Iris pigment epithelial cell (primary cell): ENCODE measurements around the gene RAP1GAP2.

Experiments used
- DNase-seq: peaks from one replicate; pipeline ENCODE4 v3.0.0-alpha.2; 2011; ENCODE audit warnings: low read depth

Gene RAP1GAP2

DNA sequence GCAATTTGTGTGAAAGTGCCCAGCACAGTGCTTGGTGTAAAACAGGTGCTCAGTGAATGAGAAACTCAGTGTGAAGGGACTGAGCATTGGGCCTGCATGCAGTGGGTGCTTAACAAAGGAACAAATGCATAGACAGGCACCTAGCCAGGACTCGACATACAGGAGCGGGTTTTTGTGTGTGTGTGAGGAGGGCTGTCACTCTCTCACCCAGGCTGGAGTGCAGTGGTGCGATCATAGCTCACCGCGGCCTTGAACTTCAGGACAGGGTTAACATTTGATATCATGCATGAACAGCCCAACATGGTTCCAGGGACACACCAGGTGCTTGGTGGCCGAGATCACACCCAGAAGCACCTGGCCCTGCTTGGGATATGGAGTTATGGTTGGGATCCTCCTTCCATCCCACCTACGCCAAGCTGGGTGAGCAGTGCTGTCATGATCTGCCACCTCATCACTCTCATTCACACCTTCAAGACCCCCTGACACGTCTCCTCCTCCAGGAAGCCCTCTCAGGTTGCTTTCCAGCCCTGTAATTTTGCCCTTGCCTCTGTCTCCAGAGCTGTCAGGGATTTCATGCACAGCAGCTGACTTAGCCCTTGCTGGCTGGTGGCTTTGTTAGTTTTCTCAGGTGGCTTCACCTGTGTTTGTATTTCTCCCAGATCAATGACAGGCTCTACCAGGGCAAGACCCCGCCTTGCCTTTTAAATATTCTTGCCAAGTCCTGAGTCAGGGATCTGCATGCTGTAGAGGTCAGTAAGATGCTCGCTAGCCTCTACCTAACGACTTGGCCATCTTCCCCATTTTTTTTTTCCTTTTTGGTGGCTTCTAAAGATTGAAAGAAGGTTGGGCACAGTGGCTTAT is 200.8 kb downstream of the RAP1GAP2 start:
- DNase-seq, result no peak

DNA sequence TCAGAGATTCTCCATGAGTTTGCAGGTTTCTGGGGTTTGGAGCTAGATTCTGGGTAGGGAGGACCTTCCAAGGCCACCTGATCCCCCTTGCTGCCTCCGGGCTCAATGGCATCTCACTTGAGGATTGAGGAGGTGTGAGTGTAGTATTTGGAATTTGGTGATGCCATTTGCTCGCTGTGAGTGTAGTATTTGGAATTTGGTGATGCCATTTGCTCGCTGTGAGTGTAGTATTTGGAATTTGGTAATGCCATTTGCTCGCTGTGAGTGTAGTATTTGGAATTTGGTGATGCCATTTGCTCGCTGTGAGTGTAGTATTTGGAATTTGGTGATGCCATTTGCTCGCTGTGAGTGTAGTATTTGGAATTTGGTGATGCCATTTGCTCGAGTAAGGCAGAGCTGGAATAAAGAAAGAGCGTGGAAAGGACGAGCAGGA is 202.2 kb downstream of the RAP1GAP2 start:
- peak; percentile 27 for DNase-seq

- DNase-seq, result no peak
Measured at GRCh38 chr17:3002538-3003295, 206.5 kb downstream of the RAP1GAP2 start.

GRCh38 chr17:3003296-3004149 is 207.3 kb downstream of the RAP1GAP2 start:
- no peak for DNase-seq

DNA sequence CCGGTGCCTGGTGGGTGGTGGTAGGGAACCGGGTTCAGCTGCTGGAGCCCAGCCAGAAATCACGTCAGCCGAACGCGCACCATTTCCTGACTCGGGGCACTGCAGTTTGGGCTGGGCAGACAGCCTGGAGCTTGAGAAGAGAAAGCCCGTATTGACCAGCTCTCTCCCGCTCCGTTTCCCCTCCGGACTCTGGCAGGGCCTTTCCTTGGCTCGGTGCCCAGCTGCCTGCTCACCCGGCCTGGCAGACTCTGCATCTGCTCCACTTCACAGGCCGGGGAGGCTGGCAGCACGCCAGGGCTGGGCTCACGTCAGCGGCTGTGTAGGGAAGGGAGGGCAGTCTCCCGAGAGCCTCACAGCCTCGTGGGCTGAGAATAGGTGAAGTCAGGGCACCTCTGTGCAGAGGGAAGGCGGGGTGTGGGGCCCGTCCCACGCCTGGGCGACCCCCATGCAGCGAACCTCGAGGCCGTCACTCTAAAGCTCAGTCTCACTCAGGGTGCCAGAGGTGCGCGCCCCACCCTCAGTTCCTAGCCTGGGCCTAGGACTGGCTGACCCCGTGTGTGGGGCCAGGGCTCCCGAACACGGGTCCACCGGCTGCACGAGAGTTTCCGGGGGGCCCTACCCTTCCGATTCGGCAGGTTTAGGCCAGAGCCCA is 208.0 kb downstream of the RAP1GAP2 start:
- DNase-seq, result peak; percentile 94

DNA sequence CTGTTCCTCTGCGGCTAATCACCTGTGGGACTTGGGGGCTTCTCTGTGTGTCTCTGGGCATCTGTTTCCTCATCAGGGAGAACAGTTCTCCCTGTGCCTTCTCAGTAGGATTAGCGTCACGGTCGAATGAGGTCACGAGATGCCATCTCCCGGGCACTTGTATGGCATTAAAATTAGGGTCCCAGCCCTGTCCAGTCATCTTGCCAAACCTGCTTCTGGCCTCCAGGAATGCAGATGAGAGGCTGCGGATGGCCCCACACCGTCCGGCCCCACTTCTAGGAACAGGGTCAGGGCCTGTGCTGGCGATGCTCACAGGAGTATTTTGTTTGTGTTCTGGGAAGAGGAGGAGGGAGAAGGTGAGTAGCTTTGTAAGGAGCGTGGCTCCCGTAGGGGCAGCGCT is 208.7 kb downstream of the RAP1GAP2 start:
- no peak for DNase-seq

GRCh38 chr17:3005696-3006095 is 209.5 kb downstream of the RAP1GAP2 start:
- DNase-seq, result no peak

GRCh38 chr17:3006801-3007200 is 210.6 kb downstream of the RAP1GAP2 start:
- no peak for DNase-seq

DNA sequence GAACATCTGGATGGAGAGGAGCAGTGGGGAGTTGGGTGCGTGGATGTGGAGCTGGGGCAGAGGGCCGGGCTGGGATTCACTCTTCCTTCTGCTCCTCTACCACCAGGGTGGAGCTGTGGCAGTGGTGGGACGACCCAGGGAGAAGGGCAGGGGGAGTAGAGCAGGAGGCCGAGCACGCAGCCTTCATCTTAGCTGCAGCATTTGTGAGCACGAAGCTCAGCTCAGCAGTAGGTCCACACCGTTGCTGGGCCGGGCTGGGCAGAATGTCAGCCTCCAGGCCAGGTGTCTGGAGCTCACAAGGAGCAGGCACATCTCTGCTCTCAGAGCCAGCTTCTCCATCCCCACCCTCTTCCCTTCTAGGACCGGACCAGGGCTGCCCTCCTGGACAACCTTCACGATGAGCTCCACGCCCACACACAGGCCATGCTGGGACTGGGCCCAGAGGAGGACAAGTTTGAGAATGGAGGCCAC is 211.4 kb downstream of the RAP1GAP2 start:
- DNase-seq, result no peak

DNA sequence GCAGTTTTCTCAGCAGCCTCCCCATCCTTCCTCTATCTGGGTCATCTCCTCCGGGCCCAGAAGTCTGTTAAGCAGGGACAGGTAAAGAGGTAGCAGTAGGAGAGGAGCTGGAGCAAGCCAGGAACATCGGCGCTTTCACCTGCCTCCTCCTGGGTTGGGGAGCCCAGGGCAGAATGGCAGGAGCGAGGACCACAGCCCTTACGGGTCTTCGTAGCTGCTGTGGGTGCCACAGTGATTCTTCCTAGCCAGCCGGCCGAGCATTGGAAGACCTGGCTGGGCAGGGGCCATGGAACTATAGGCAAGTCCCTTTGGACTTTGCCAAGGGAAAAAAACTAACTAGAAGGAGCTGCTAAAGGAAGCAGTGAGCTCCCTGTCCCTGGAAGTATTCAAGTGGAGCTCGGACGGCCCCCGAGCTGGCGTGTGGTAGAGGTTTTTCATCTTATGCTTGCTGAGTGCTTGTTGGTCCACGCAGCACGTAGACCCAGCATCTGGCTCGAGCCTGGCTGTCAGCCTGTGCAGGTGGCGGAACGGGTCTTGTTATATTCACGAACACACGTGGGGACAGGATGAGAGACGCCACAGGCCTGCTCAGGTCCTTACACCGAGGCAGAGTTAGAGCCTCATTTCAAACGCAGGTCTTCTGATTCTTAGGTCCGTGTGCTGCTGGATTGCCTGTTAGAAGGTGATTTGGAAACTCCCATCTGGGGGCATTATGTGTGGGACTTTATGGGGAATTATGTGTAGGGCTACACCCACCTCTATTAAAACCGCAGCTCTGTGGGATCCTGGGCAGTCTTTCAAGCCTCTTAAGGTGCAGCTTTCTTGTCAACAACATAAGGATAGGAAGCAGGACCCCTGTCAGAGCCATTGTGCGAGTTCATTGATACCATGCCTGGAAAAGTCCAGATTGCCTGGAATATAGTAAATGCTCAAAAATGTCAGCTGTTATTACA is 212.4 kb downstream of the RAP1GAP2 start:
- no peak for DNase-seq

DNA sequence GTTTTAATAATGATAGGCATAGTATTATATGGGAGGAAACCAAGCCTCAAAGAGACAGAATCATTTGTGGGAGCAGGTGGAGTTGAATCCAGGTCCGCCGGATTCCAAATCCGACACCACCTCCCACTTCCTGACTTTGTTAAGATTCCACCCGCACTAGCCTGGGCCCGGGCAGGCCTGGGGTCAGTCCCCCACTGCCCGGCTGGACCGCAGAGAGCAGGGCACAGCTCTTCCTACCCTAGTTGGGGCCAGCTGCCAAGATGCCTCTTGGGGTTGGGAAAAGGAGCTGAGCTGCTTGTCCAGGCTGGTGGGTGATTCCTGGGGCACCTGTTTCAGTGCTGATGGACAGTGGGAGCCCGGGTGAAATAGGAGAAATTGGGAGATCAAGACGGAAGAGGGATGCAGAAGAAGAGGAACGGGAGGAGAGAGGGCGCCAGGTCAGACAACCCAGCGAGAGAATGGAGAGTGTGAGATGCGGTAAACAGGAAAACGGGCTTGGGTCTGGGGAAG is 213.2 kb downstream of the RAP1GAP2 start:
- no peak for DNase-seq

GRCh38 chr17:3011891-3012290 is 215.7 kb downstream of the RAP1GAP2 start:
- DNase-seq, result no peak

GRCh38 chr17:3012926-3013581 is 216.8 kb downstream of the RAP1GAP2 start:
- peak; percentile 55 for DNase-seq

DNA sequence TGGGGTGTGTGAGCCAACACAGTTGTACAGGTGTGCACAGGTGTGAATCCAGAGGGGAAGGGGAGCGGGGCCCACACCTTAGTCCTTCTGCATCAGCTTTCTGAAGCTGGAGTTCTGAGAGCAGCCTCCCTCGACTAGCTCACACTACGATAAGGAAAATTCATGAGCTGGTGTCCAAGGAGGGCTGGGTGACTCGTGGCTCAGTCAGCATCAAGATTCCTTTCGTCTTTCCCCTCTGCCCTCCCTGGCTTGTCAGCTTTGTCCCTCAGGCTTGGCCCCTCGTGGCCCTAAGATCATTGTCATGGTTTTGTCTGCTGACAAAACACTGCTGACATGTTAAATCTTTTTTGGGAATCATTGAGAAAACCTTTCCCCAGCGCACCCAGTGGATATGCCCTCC is 219.7 kb downstream of the RAP1GAP2 start:
- DNase-seq, result no peak

GRCh38 chr17:3017936-3018335 is 221.7 kb downstream of the RAP1GAP2 start:
- no peak for DNase-seq

DNA sequence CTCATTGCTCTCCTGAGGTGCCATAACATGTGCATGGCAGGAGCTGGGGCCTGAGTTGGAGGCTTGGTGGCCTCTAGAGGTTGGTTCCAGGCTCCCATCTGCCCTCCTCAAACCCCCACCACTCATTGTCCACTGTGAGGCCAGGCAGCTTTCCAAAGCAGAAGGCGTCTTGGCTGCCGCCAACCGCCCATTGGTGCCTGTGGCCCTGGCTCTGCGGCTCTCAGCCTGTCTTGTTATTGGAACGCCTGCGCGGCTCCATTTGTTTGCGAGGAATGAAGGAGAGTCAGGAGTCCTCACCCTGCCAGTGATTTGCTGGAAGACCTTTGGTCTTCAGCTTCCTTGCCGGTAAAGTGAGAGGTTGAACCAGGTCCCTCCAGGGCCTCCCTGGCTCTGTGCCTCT is 223.5 kb downstream of the RAP1GAP2 start:
- no peak for DNase-seq

DNA sequence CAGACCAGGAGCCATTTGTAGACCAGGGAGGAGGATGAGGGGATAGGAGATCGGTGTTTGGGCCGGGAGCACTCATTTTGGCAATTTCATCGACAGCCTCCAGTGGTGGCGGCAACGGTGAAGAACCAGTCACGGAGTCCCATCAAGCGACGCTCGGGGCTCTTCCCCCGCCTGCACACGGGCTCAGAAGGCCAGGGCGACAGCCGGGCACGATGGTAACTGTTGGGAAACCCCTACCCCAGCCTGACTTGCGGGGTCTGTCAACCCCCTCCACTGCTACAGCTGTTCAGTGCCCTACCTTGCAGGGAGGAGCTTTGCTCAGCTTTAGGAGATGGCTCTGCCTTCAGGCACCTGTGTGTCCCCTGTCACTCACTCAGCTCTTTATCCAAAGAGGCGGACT is 224.1 kb downstream of the RAP1GAP2 start:
- DNase-seq, result no peak

DNA sequence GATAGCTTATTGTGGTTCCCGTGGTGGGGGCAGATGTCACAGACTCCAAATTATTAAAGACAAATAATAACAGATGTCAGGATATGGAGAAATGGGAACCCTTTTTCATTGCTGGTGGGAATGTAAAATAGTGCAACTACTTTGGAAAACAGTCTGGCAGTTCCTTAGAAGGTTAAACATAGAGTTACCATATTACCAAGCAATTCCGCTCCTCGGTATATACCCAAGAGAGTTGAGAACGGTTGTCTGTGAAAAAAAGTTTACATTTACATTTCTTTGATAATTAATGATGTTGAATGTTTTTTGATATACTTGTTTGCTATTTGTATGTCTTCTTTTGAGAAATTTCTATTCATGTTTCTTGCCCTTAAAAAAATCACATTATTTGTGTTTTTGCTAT is 226.0 kb downstream of the RAP1GAP2 start:
- DNase-seq, result no peak

- no peak for DNase-seq
Measured at GRCh38 chr17:3024346-3024745, 228.1 kb downstream of the RAP1GAP2 start.
